Naive B cell (primary cell): ENCODE measurements around the gene DNAL4. TPM values are rescaled to one million over a fixed set of nuclear protein-coding genes. Genes with fewer than 3 reads are reported as not detected.
A peak's percentile ranks its signal among the peaks of the same experiment; 100 is the strongest.

ENCODE experiments used
- ATAC-seq, 2 donors: fragments of 150-1000 bp; cut with Tn5 transposase; 2 replicates each; pipeline ENCODE4 v1.10.0; 2021; ENCODE audit warnings: low read depth in 2 of 2, mild to moderate bottlenecking in 2 of 2, moderate library complexity in 2 of 2
- DNase-seq: peaks from one replicate; pipeline ENCODE4 v3.0.0; 2022
- H3K27ac Mint-ChIP-seq, 6 donors: one replicate each; pipeline ENCODE4 v1.8.0; 2020 to 2022; ENCODE audit warnings: mild to moderate bottlenecking in 6 of 6, mixed read lengths in 6 of 6, moderate library complexity in 5 of 6, inconsistent platforms in 2 of 6
- H3K27me3 Mint-ChIP-seq, 3 donors: one replicate each; pipeline ENCODE4 v1.8.0; 2021 to 2022; ENCODE audit warnings: mixed read lengths in 3 of 3, mild to moderate bottlenecking in 1 of 3
- H3K36me3 Mint-ChIP-seq, 2 donors: one replicate each; pipeline ENCODE4 v1.8.0; 2020 to 2022; ENCODE audit warnings: mixed read lengths in 2 of 2, inconsistent platforms in 1 of 2, mild to moderate bottlenecking in 1 of 2
- H3K4me1 Mint-ChIP-seq, 3 donors: one replicate each; pipeline ENCODE4 v1.8.0; 2020 to 2022; ENCODE audit warnings: mixed read lengths in 3 of 3, inconsistent platforms in 1 of 3, mild to moderate bottlenecking in 1 of 3, moderate library complexity in 1 of 3
- H3K4me3 Mint-ChIP-seq, 8 donors: one replicate each; pipeline ENCODE4 v1.8.0; 2020 to 2022; ENCODE audit warnings: mild to moderate bottlenecking in 8 of 8, mixed read lengths in 8 of 8, moderate library complexity in 8 of 8, inconsistent platforms in 2 of 8
- H3K9me3 Mint-ChIP-seq, 7 donors: one replicate each; pipeline ENCODE4 v1.8.0; 2020 to 2022; ENCODE audit warnings: mixed read lengths in 7 of 7, mild to moderate bottlenecking in 5 of 7, inconsistent platforms in 2 of 7, moderate library complexity in 1 of 7
- polyA plus RNA-seq, 6 donors: library from polyadenylated mRNA; unstranded; fragments of 300-500 nt; fragmentation: Illumina TruSeq; gene quantifications; one replicate each; pipeline ENCODE4 v1.2.3, GENCODE V29; 2021; ENCODE audit warnings: low read depth in 6 of 6

DNAL4 gene
- polyA plus RNA-seq, 6 donors from 2014 or later = 10.6 to 15.7 (median 12.7) TPM

GRCh38 chr22:38774496-38775166 is 19.3 kb downstream of the DNAL4 start:
- H3K27ac Mint-ChIP-seq = no peak overlapping the region
- no peaks in the 10 kb centered on the region for H3K36me3 Mint-ChIP-seq
- ATAC-seq (no peak), DNase-seq (no peak)
- no peaks in the 10 kb centered on the region for H3K9me3 Mint-ChIP-seq
- H3K4me3 Mint-ChIP-seq = no peak overlapping the region
- H3K4me1 Mint-ChIP-seq = peaks cover 0 to 11% (median 0%) of the 10 kb centered on the region in 3 donors
- H3K27me3 Mint-ChIP-seq = no peaks in the 10 kb centered on the region

DNA sequence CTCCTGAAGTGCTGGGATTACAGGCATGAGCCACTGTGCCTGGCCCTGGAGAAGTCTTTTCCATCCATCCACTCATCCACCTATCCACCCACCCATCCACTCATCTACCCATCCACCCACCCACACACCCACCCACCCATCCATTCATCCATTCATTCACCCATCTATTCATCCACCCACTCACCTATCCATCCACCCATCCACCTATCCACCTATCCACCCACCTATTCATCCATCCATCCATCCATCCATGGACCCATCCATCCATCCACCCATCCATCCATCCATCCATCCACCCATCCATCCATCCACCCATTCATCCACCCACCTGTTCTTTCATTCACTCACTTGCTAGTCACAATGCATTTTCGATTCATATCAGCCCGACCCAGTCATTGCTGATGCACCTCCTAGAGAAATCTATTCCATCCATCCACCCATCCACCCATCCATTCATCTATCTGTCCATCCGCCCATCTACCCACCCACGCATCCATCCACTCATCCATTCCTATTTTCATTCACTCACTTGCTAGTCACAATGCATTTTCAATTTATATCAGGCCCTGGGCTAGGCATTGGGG is 20.5 kb downstream of the DNAL4 start:
- Mint-ChIP-seq H3K36me3 (no peaks in the 10 kb centered on the region), H3K27me3 (no peaks in the 10 kb centered on the region), H3K4me3 (no peak overlapping the region), H3K4me1 (peaks cover 4 to 17% (median 6%) of the 10 kb centered on the region in 3 donors), H3K27ac (peak overlapping the region in 1 of 6 donors; percentile 28), H3K9me3 (no peaks in the 10 kb centered on the region)
- DNase-seq (no peak), ATAC-seq (no peak)

- no peaks in the 10 kb centered on the region for H3K27me3 Mint-ChIP-seq
- no peaks in the 10 kb centered on the region for H3K36me3 Mint-ChIP-seq
- H3K9me3 Mint-ChIP-seq = no peaks in the 10 kb centered on the region
- H3K4me3 Mint-ChIP-seq = no peak overlapping the region
- ATAC-seq = no peak
- no peak overlapping the region for H3K27ac Mint-ChIP-seq
- H3K4me1 Mint-ChIP-seq = peaks cover 4 to 17% (median 6%) of the 10 kb centered on the region in 3 donors
- no peak for DNase-seq
Measured at GRCh38 chr22:38772623-38772873, 21.4 kb downstream of the DNAL4 start.

- DNase-seq (no peak), ATAC-seq (no peak)
- Mint-ChIP-seq H3K27me3 (no peaks in the 10 kb centered on the region), H3K36me3 (no peaks in the 10 kb centered on the region), H3K9me3 (no peaks in the 10 kb centered on the region), H3K27ac (peak overlapping the region in 2 of 6 donors; percentile 27 to 49), H3K4me1 (peaks cover 4 to 20% (median 14%) of the 10 kb centered on the region in 3 donors), H3K4me3 (no peak overlapping the region)
Measured at GRCh38 chr22:38770257-38770949, 23.5 kb downstream of the DNAL4 start.

GRCh38 chr22:38768036-38768435 is 25.9 kb downstream of the DNAL4 start:
- H3K4me3 Mint-ChIP-seq = no peak overlapping the region

DNA sequence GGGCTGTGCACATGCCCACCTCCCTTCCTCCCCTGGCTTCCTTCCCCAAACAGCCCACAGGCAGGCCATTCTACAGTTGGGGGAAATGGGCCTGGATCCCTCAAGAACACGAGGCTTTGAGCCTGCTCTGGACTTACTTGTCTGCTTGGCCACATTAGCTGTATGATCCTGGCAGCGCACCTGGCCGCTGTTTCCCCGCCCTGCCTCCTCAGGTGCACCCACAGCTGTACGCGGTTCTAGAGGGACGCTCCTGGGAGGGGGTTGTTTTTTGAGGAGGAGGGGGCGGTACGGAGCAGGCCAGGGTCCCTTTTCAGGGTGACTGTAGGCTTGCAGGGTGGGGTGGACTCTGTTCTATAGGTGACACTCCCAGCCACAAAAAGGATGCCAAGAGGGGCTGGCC is 26.6 kb downstream of the DNAL4 start:
- Mint-ChIP-seq H3K4me3 (no peak overlapping the region), H3K4me1 (peaks cover 4 to 23% (median 9%) of the 10 kb centered on the region in 3 donors), H3K27me3 (no peaks in the 10 kb centered on the region), H3K27ac (no peak overlapping the region), H3K9me3 (no peaks in the 10 kb centered on the region), H3K36me3 (no peaks in the 10 kb centered on the region)
- DNase-seq (no peak), ATAC-seq (no peak)

More at GRCh38 chr22:38768036-38768435, 25.9 kb downstream of the DNAL4 start:
- no peak for DNase-seq
- H3K27me3 Mint-ChIP-seq = no peaks in the 10 kb centered on the region
- H3K36me3 Mint-ChIP-seq = no peaks in the 10 kb centered on the region
- peaks cover 4 to 23% (median 9%) of the 10 kb centered on the region in 3 donors for H3K4me1 Mint-ChIP-seq
- no peak for ATAC-seq
- no peak overlapping the region for H3K27ac Mint-ChIP-seq
- no peaks in the 10 kb centered on the region for H3K9me3 Mint-ChIP-seq

DNA sequence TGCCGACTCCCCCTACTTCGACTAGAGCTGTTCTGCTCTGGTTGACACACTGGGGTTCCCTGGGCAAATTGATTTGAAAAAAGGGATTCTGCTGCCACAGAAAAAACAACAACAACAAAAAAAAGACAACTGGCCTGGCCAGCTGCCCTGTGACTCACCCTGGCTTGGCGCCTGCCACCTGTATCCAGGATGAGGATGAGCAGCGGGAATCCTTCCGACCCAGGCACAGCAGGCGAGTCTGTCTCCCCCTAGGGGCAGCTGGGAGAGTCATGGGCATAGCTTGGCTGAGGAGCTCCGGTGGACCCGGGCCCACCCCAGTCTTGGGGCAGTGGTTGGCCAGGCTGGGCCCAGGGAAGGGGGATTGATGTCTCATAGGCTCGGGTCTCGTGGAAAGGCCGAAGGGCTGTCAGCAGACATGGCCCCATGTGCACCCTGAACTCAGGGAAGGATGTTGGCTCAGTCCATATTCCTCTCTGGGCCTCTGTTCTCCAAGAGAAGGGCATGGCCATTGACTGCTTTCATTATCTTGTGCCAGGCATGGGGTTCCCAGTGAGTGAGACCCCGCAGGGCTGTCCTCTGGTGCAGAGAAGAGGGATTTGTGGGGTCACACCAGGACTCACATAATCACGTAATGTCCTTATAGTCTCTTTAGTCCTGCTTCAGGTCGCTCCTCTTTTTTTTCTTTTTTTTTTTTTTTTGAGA is 27.7 kb downstream of the DNAL4 start:
- DNase-seq (peak; percentile 27), ATAC-seq (peak; percentile 55 to 74)
- Mint-ChIP-seq H3K36me3 (no peaks in the 10 kb centered on the region), H3K27ac (no peak overlapping the region), H3K4me3 (no peak overlapping the region), H3K27me3 (no peaks in the 10 kb centered on the region), H3K4me1 (peaks cover 4 to 23% (median 8%) of the 10 kb centered on the region in 3 donors), H3K9me3 (no peaks in the 10 kb centered on the region)

DNA sequence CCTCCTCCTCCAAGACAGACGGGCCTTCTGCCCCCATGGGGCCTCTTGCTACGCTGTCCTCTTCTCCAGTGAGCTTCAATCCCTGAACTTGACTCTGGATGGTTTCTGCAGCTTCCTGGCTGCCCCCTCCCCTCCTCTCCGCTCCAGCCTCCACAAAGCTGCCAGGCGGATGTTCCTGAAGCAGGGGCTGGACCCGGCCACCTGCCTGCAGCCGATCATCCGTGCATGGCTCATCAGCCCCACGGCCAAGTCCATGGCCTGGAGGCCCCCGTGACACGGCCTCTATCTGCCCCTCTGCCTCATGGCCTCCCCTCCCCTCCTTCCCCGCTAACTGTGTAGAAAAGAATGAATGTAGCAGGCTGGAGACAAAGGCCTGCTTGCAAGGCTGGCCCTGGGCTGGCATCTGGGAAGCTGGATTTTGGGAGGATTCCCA is 31.4 kb downstream of the DNAL4 start:
- H3K27me3 Mint-ChIP-seq = no peaks in the 10 kb centered on the region
- ATAC-seq = no peak
- H3K27ac Mint-ChIP-seq = no peak overlapping the region
- no peak for DNase-seq
- no peaks in the 10 kb centered on the region for H3K9me3 Mint-ChIP-seq
- H3K36me3 Mint-ChIP-seq = no peaks in the 10 kb centered on the region
- peak overlapping the region in 1 of 8 donors; percentile 57 for H3K4me3 Mint-ChIP-seq
- peaks cover 13 to 37% (median 23%) of the 10 kb centered on the region in 3 donors for H3K4me1 Mint-ChIP-seq

DNA sequence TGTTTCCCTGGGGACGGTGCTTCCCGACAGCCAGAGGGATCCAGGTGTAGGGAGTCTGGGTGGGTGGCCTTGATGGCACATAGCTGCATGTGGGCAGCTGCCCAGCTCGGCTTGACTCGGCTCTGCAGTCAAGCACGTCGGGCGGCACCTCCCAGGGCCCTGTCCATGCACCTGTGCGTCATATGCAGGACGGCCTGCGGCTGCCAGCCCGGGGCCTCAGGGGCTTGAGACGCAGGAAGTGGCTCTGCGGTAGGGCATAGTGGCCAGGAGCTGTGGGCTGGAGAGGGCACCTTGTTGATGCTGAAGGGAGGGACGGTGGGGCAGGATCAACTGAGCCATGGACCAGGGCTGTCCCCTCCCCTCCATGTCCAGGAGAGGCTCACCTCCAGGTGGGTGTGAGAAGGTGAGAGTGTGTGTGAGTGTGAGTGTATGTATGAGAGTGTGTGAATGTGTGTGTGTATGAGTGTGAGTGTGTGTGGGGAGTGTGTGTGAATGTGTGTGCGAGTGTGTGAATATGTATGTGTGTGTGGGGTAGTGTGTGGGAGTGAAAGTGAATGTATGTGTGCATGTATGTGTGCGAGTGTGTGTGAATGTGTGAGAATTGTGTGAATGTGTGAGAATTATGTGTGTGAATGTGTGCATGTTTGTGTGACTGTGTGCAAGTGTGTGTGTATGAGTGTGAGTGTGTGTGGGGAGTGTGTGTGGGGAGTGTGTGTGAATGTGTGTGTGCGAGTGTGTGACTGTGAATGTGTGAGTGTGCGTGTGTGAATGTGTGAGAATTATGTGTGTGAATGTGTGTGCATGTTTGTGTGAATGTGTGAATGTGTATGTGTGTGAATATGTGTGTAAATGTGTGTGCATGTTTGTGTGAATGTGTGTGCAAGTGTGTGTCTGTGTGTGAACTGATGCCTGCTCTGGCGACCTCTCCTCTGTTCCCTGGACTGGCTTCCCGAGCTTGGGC is 32.5 kb downstream of the DNAL4 start:
- no peak for ATAC-seq
- Mint-ChIP-seq H3K4me1 (peaks cover 23 to 45% (median 33%) of the 10 kb centered on the region in 3 donors), H3K4me3 (no peak overlapping the region)

GRCh38 chr22:38760477-38761201 is 33.3 kb downstream of the DNAL4 start:
- peaks cover 24 to 38% (median 35%) of the 10 kb centered on the region in 3 donors for H3K4me1 Mint-ChIP-seq
- no peak for ATAC-seq
- no peaks in the 10 kb centered on the region for H3K27me3 Mint-ChIP-seq
- H3K27ac Mint-ChIP-seq = peak overlapping the region in 2 of 6 donors; percentile 42 to 70
- DNase-seq = no peak
- no peaks in the 10 kb centered on the region for H3K9me3 Mint-ChIP-seq
- peak overlapping the region in 1 of 8 donors; percentile 30 for H3K4me3 Mint-ChIP-seq
- H3K36me3 Mint-ChIP-seq = no peaks in the 10 kb centered on the region

More for the DNA sequence above, 32.5 kb downstream of the DNAL4 start:
- peak overlapping the region in 2 of 6 donors; percentile 42 to 43 for H3K27ac Mint-ChIP-seq
- no peak for DNase-seq
- H3K36me3 Mint-ChIP-seq = no peaks in the 10 kb centered on the region
- no peaks in the 10 kb centered on the region for H3K27me3 Mint-ChIP-seq
- H3K9me3 Mint-ChIP-seq = no peaks in the 10 kb centered on the region

DNA sequence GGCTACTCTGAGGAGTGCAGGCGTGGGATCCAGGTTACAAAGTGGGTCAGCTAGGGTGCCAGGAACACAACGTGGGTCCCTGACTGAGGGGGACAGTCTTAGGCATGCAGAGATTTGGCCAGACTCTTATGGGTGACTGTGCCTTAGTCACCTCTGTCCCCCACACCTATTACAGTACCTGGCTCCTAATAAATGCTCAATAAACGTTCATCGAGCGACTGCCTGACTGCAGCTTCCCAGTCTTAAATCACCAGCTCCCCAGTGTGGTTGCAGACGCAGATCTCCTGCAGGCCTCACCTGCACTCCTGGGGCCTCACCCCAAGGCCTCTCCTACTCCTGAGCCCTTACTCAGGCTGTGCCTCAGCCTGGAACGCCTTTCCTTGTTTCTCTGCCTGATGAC is 34.9 kb downstream of the DNAL4 start:
- Mint-ChIP-seq H3K9me3 (no peaks in the 10 kb centered on the region), H3K4me1 (peaks cover 34 to 46% (median 35%) of the 10 kb centered on the region in 3 donors), H3K27me3 (no peaks in the 10 kb centered on the region), H3K4me3 (peak overlapping the region in 4 of 8 donors; percentile 38 to 69 (median 67)), H3K36me3 (peaks cover 0 to 7% of the 10 kb centered on the region in 2 donors), H3K27ac (peak overlapping the region; percentile 18 to 92 (median 66))
- ATAC-seq (no peak), DNase-seq (no peak)

- Mint-ChIP-seq H3K36me3 (peaks cover 0 to 7% of the 10 kb centered on the region in 2 donors), H3K9me3 (no peaks in the 10 kb centered on the region), H3K27ac (peak overlapping the region in 5 of 6 donors; percentile 60 to 92 (median 91)), H3K27me3 (no peaks in the 10 kb centered on the region), H3K4me1 (peaks cover 40 to 52% (median 41%) of the 10 kb centered on the region in 3 donors), H3K4me3 (peak overlapping the region in 7 of 8 donors; percentile 30 to 99 (median 66))
- no peak for ATAC-seq
- DNase-seq = peak; percentile 51
Measured at GRCh38 chr22:38758276-38758945, 35.5 kb downstream of the DNAL4 start.
